HG03378 (cell line): ENCODE data around the gene KATNAL1.
"Not testable (repeated sequence)": the region's sequence is repeated elsewhere in the genome, so short reads cannot be mapped to it uniquely, and the experiment has no call there.

Source experiments
- ATAC-seq: cut with Tn5 transposase; IDR thresholded peaks from one replicate; pipeline ENCODE4 v1.9.1; 2021; ENCODE audit warnings: mild to moderate bottlenecking, moderate library complexity; ENCODE audit not compliant: unreplicated experiment

KATNAL1 gene

DNA sequence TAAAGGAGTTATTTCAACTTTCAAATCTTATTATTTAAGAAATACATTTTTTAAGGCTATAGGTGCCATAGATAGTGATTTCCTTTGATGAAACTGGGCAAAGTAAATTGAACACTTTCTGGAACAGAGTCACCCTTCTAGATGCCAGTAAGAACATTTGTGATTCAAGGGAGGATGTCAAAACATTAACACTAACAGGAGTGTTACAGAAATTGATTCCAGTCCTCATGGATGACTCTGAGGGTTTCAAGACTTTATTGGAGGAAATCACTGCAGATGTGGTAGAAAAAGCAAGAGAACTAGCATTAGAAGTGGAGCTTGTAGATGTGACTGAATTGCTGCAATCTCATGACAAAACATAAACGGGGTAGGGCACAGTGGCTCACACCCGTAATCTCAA, 12.2 kb downstream of the KATNAL1 start:
- ATAC-seq: no peak

DNA sequence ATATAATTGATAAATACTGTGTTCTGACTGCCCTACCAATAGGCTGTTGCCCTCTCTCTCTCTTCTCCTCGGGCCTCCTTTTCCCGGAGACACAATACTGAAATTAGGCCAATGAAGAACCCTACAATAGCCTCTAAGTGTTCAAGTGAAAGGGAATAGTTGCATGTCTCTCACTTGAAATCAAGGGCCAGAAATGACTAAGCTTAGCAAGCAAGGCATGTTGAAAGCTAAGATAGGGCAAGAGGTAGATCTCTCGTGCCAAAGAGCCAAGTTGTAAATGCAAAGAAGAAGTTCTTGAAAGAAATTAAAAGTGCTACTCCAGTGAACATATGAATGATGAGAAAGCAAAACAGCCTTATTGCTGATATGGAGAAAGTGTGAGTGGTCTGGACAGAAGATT, 13.3 kb downstream of the KATNAL1 start:
- ATAC-seq: no peak

DNA sequence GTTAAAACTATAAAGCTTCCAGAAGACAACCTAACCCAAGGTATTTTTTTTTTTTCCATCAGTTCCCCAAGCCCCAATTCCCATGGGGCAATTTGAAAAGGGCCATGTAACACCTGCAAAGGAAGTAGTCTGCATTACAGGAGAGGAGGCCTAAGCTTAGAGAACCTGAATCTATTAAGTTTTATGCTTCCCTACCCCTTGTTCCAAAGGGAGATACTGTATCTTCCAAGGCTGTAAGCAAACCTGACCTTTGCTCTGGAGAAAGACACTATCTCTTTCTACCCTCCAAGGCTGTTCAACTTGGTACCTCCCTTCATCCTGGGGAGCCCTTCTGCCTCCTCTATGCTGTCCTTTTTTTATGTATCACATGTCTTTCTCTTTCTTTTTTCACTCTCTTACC, 15.0 kb downstream of the KATNAL1 start:
- no peak for ATAC-seq

DNA sequence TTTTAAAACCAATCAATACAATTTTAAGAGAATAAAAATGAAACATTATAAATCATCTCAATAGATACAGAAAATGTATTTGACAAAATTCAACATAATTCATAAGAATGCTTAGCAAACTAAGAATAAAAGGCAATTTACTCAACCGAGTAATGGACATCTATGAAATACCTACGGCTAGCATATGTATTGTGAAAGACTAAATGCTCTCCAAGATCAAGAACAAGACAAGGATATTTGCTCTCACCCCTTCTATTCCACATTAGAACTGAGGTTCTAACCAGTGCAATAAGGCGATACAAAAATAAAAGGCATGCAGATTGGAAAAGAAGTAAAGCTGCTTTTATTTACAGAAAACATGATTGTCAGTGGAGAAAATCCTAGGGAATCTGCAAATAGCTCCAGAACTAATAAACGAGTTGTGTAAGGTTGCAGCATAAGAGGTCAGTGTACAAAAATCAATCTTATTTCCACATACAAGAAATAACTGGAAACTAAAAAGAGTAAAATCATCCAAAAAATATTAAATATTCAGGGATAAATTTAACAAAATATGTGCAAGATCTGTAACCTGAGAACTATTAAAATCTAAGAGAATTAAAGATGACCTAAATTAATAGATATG, 16.4 kb downstream of the KATNAL1 start:
- no peak for ATAC-seq

DNA sequence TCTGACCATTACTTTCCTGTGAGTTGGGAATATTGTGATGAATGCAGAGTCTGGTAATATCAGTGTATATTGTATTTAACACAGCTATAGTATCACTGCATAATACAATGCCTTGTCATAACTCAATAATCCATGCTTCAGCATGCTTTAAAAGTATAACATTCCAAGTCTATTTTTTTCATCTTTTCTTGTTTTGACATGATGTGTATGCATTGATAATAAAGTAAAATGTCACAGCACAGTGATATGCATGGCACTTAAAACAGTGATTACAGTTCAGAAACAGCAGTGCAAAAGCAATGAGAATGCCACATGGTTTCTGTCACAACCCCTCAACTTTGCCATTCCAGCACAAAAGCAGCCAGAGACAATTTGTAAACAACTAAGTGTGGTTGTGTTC, 17.8 kb downstream of the KATNAL1 start:
- no peak for ATAC-seq

DNA sequence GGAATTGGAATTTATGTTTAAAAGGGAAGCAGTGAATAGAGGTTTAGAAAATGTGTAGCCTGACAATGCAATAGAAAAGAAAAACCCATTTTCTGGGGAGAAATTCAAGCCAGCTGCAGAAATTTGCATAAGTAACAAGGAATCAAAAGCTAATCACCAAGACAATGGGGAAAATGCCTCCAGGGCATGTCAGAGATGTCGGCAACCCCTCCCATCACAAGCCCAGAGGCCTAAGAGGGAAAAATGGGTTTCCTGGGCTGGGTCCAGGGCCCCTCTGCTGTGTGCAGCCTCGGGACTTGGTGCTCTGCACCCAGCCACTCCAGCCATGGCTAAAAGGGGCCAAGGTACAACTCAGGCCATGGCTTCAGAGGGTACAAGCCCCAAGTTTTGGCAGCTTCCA, 21.3 kb downstream of the KATNAL1 start:
- not testable (repeated sequence) for ATAC-seq

DNA sequence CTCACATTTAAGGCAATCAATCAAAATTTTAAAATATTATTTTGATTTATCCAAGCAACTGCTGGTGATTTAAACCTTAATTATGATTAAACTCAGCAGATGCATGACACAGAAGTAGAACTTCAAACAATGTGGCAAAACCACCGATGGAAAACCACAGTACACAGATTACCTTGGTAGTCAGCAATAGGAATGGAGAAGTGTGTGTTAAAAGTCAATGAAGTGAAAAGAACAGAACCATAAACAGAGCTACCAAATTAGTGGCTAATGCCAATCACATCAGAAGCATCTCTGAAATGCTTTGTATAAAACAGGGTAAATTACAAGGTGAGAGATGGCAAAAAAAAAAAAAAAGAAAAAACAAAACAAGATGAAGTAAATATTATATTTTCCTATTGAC, 31.2 kb downstream of the KATNAL1 start:
- ATAC-seq: no peak

DNA sequence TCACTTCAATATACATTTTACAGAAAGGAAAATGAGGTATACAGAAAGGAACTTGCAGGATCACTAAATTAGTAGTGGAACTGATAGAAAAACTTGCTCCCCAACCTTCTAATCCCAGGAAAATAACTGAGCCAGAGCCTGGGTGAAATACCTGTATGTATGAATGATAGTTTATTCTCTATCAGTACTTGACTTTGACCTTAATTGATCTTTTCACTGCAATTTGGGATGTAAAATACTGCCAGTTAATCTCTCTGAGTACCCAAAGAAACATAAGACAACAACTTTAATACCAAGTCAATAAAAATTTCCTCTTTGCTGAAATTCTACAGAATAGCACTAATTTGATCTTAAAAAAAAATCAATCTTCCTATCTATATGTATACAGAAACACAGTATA, 33.3 kb downstream of the KATNAL1 start:
- no peak for ATAC-seq

DNA sequence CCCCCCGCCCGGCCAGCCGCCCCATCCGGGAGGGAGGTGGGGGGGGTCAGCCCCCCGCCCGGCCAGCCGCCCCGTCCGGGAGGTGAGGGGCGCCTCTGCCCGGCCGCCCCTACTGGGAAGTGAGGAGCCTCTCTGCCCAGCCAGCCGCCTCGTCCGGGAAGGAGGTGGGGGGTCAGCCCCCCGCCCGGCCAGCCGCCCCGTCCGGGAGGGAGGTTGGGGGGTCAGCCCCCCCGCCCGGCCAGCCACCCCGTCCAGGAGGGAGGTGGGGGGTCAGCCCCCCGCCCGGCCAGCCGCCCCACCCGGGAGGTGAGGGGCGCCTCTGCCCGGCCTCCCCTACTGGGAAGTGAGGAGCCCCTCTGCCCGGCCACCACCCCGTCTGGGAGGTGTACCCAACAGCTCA, 37.3 kb downstream of the KATNAL1 start:
- not testable (repeated sequence) for ATAC-seq

DNA sequence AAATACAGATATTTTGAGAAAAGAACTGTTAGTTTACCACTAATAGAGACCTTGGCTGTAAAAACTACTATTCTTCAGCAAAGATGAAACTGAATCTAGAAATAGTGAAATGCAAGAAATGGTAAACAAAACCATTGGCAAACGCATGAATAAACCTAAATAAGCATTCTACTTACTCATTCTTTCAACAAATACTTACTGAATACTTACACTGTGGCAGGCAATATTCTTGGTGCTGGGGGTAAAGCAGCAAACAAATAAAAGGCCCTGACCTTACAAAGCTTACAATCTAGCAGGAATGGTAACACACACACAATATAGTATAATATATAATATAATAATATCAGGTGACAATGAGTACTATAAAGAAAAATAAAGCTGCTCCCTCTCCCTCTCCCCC, 38.7 kb downstream of the KATNAL1 start:
- no peak for ATAC-seq

DNA sequence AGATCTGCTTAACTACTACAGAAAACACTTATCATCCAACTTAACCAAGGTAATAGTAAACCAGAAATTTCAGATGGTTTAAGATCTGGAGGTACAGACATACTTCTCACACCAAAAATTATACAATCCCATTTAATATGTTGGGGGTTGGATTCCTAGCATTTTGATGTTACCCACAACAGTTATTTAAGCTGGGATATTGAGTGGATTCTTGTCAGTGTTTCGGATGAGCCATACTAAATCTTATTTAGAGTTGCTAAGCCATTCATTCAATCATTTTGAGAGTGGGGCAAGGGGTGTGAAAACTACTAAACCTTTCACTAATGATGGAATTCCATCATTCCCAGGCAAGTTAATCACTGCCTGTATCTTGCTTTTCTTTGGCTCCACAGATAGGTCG, 40.6 kb downstream of the KATNAL1 start:
- ATAC-seq: no peak

DNA sequence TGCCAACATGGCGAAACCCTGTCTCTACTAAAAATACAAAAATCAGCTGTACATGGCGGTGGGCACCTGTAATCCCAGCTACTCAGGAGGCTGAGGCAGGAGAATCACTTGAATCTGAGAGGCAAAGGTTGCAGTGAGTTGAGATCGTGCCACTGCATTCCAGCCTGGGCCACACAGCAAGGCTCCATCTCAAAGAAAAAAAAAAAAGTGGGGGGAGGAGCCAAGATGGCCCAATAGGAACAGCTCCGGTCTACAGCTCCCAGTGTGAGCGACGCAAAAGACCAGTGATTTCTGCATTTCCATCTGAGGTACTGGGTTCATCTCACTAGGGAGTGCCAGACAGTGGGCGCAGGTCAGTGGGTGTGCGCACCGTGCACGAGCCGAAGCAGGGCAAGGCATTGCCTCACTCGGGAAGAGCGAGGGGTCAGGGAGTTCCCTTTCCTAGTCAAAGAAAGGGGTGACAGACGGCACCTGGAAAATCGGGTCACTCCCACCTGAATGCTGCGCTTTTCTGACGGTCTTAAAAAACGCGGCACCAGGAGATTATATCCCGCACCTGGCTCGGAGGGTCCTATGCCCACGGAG, 48.1 kb downstream of the KATNAL1 start:
- not testable (repeated sequence) for ATAC-seq

DNA sequence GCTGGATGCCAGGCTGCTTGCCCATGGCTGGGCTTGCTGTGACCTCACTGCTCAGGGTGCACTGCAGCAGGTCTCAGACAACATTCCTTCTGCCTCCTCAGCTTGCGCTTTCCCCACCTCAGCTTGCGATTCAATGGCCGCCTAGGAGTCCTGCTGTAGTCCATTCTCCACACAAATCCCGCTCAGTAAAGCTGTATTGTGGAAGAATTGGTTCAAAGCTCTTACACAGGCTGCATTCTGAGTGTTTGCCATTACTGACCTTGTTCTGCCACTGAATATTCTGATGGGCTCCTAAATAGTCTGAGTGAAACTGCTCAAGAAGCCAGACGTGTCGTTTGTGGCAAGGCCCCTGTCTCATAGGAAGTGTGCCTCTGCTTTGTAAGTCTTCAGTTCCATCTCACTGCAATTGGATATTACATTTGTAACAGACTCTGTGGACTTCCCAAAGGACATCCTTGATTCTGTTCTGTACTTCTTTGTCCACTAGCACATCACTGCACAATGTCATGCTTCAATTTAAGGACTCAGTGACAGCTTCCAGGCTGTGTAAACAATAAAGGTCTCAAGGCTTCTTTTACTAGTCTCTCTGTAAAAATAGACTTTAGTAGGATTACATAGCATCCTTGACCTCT, 49.8 kb downstream of the KATNAL1 start:
- peak; percentile 49 for ATAC-seq

DNA sequence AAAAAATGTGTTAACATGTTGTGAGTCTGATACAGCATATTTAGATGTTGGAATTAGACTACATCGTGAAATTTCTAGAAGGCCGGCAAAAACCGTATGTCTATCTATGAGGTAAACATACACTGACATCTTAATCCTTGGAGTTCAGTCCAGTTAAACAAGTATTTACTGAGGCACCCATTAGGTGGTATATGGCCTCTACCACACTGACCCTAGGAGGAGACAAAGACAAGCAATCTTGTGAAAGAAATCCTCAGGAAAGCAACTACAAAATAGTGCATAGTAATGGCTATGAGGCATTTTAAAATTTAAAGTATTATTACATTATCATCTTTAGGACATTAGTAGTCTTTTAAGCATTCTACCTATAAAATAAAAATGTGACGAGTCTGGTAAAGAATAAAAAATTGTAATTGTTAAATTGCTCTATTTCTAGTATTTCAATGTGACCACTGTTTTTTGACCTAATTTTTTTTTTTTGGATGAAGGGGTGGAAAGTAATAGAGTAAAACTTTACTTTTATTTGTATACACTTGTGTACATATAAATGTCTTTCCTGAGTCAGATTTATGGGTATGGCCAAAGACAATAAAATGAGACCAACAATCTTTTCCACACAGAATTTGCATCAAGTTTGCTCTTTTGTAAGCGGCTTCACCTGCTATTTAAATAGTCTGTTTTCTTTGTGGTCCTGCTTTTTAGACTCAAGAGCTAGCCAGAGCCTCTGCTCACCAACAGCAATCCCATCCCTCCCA, 50.5 kb downstream of the KATNAL1 start:
- ATAC-seq: no peak

DNA sequence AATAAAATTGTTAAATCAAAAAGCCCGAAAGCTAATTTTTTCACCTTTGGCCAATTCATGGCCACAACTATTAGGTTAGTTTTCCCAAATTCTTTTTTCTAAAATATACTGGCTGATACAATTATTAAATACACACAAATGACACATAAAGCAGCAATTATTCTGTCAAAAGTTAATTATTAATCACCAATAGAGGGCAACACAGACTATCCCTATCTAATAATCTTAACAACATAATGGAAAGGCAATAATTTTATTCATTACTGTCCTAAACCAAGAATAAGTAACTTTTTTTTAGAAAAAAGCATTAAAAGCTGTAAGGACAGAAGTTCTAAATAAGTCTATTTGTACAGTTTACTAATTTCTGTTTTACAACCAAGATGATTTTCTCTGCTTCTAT, 51.7 kb downstream of the KATNAL1 start:
- ATAC-seq: no peak

DNA sequence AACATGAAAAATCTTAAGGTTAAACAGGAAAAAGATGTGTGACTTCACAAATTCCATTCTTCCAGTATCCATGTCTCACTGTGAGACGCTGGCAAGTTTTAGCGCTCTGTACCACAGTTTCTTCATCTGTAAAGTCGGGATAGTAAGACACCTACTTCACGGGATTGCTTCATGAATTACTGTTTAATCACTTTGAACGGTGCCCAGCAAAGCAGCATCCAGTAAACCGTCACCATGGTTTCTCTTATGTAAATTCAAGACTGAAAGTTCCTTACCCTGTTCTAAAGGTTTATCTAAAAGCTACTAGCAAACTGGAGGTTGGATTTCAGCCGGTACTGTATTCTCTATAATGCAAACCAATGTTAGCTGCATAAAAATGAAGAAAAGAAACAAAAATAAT, 53.5 kb downstream of the KATNAL1 start:
- no peak for ATAC-seq

DNA sequence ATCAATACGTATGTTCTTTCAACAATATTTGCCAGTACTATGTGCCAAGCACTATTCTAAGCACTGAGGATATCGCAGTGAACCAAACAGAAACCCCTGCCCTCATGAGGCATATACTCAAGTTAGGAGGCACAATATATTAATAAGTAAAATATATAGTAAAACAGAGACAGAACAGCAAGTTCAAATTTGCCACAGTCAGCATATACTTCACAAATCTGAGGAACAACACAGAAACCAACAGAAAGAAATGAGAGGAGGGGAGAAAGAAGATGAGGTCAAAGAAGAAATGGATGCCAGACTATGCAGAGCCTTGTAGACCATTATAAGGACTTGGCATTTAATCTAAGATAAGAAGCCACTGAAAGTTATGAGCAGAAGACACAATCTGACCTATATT, 59.9 kb downstream of the KATNAL1 start:
- ATAC-seq: no peak

DNA sequence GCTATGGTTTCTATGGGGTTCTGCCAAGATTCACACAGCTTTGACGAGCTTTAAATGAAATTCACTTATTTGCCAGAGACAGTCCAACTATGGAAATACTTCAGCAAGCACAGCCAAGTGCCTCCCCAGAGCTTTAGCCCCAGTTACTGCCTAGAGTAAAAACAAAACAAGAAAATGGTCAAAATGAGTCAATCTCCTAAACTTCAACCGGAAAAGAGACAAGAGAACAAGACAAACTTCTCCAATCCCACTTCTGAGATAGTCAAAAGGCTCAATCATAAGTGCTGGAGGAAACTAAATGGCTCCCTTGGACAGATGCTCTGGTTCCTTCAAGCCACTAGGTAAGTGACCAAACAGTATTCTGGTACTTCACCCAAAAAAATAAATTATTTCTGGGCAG, 65.8 kb downstream of the KATNAL1 start:
- peak; percentile 74 for ATAC-seq

DNA sequence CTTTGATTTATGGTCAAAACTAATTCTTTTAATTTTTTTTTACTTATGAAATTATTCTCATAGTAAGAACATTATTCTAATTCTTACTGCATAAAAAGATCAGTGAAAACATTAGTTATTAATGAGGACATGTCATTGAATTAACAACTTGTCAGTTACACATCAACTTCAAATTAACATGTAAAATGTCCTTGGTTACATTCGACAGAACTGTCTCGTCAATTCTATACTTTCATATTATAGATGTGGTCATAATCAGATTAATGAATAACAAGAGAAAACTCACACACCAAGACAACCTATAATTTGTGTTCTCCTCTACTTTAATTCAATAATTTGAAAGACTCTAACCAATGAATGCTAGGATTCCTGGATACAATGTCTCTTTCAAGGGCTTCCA, 66.7 kb downstream of the KATNAL1 start:
- ATAC-seq: peak; percentile 74

DNA sequence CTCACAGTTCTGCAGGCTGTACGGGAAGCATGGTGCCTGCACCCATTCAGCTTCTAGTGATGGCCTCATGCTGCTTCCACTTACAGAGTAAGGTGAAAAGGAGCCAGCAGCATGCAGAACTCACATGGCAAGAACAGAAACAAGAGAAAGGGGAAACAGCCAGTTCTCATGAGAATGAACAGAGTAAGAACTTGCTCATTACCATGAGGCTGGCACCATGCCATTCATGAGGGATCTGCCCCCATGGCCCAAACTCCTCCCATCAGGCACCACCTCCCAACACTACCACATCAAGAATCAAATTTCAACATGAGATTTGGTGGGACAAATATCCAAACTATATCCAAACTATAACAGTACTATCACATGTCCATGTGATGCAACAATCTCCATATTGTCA, 72.1 kb downstream of the KATNAL1 start:
- ATAC-seq: no peak

DNA sequence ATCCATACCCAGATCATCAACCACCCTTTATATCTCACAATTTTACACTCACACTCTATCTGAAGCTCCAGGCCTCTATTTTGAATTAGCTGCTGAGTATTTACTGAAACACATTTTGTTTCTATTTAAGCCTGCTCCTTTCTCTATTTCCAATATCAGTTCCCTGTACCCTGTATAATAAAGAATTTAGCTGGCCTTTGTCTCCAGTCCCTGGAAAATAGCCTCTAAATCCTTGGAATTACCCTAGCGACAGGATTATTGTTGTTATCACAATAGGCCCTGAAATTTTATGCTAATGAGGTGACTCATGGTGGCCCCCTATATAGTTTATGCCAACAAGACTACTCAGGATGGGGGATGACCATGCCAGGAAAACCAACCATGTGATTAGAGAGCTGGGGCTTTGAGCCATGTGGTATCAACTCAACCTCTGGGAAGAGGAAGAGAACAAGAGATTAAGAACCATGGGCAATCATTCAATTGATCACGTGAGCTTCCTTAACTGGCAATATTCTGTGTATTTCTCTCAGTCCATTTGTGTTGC, 72.7 kb downstream of the KATNAL1 start:
- no peak for ATAC-seq

DNA sequence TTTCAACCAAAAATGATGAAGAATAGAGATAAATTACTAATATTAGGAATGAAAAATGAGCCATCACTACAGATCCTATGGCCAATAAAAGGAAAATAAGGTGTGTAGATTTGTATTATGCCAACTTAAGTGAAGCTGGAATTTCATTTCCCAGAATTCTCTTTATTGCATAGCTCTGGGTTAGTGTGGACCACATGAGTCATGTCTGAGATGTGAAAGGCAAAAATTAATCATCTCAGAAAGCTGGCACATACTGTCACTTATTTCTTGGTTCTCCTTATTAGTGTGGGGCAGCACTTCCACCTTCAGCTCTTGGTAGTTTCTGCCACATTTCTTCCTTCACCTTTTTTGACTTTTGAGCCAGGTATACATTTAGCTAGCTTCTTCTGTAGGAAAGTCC, 82.6 kb downstream of the KATNAL1 start:
- ATAC-seq: no peak
